PC-9 (cell line): ENCODE results near the gene GNB1. TPM values are rescaled to one million over a fixed set of nuclear protein-coding genes. Genes with fewer than 3 reads are reported as not detected.

Experiments
- BruUV-seq: library from RNA; stranded (reverse); fragments of 400-500 nt; replicated peaks from 2 replicates; lab custom pipeline; 2021; lab: Mats Ljungman, UMichigan
- CTCF ChIA-PET: fragments of 300-600 bp; sonication (Branson Sonifier 250); formaldehyde crosslinking; loops from one replicate; lab custom pipeline; 2022; ENCODE audit warnings: antibody characterized with exemption; lab: Charles Lee
- POLR2A ChIA-PET: fragments of 300-600 bp; sonication (Branson Sonifier 250); formaldehyde crosslinking; loops from one replicate; lab custom pipeline; 2022; ENCODE audit warnings: antibody characterized with exemption; ENCODE audit not compliant: unreplicated experiment; lab: Charles Lee
- DNase-seq, 2 experiments: peaks; one replicate each; pipeline versions ENCODE4 v3.0.0 to v3.0.0-alpha.2; 2015 to 2022; ENCODE audit warnings: mixed read lengths in 1 of 2
- H2AFZ ChIP-seq: fragments of 200-600 bp; sonication (generic); 2 replicates; pipeline ENCODE4 v1.8.1; 2017; ENCODE audit warnings: antibody characterized with exemption
- H3F3A ChIP-seq: fragments of 200-600 bp; sonication (generic); 2 replicates; pipeline ENCODE4 v1.8.1; 2017; ENCODE audit warnings: antibody characterized with exemption, mild to moderate bottlenecking, low read depth; ENCODE audit not compliant: insufficient read depth
- H3K27ac ChIP-seq: fragments of 200-600 bp; sonication (generic); 2 replicates; pipeline ENCODE4 v1.6.1; 2016; ENCODE audit warnings: mixed run types
- H3K27me3 ChIP-seq: fragments of 200-600 bp; sonication (generic); 2 replicates; pipeline ENCODE4 v1.6.1; 2016; ENCODE audit warnings: low read depth, mixed run types; ENCODE audit not compliant: insufficient read depth
- H3K36me3 ChIP-seq: fragments of 200-600 bp; sonication (generic); 2 replicates; pipeline ENCODE4 v1.6.1; 2016; ENCODE audit warnings: low read depth, mixed run types
- H3K4me1 ChIP-seq: fragments of 200-600 bp; sonication (generic); replicated peaks from 2 replicates; pipeline ENCODE4 v1.6.1; 2016; ENCODE audit warnings: mixed run types; ENCODE audit not compliant: insufficient read depth
- H3K4me2 ChIP-seq: fragments of 200-600 bp; sonication (generic); 2 replicates; pipeline ENCODE4 v1.6.1; 2017; ENCODE audit warnings: mixed run types
- H3K4me3 ChIP-seq: fragments of 200-600 bp; sonication (generic); 2 replicates; pipeline ENCODE4 v1.6.1; 2016; ENCODE audit warnings: mixed run types
- H3K79me2 ChIP-seq: fragments of 200-600 bp; sonication (generic); 2 replicates; pipeline ENCODE4 v1.6.1; 2017; ENCODE audit warnings: low read depth, mixed run types
- H3K9me2 ChIP-seq: fragments of 200-600 bp; sonication (generic); 2 replicates; pipeline ENCODE4 v1.8.1; 2017; ENCODE audit warnings: mild to moderate bottlenecking; ENCODE audit not compliant: insufficient read depth
- H3K9me3 ChIP-seq: fragments of 200-600 bp; sonication (generic); 2 replicates; pipeline ENCODE4 v1.8.1; 2016; ENCODE audit warnings: low read depth; ENCODE audit not compliant: insufficient read depth
- H4K20me1 ChIP-seq: fragments of 200-600 bp; sonication (generic); 2 replicates; pipeline ENCODE4 v1.8.1; 2017; ENCODE audit not compliant: insufficient read depth
- CTCF ChIP-seq: fragments of 200-600 bp; sonication (generic); conservative IDR thresholded peaks from 2 replicates; pipeline ENCODE4 v1.6.1; 2017; ENCODE audit warnings: mixed run types, antibody characterized with exemption, mild to moderate bottlenecking, moderate library complexity
- EZH2 ChIP-seq: fragments of 200-600 bp; sonication (generic); IDR thresholded peaks from 2 replicates; pipeline ENCODE4 v1.8.0; 2017; ENCODE audit warnings: antibody characterized with exemption, low read depth
- intact Hi-C: fragments of 100-400 bp; cut with micrococcal nuclease; formaldehyde crosslinking; loops from one replicate; pipeline ENCODE4 v1.10.0; 2022; ENCODE audit not compliant: unreplicated experiment
- total RNA-seq: library from RNA; stranded (reverse); gene quantifications from 2 replicates; pipeline ENCODE4 v1.2.3, GENCODE V29; 2021

GNB1 gene
- total RNA-seq, 1 experiment from 2014 or later, result 286 TPM

- Histone ChIP-seq H3K79me2 (no peaks in the 10 kb centered on the region), H3K36me3 (no peaks in the 10 kb centered on the region), H2AFZ (no peak overlapping the region), H3K9me3 (no peaks in the 10 kb centered on the region), H3K27ac (no peak overlapping the region), H4K20me1 (no peaks in the 10 kb centered on the region), H3F3A (peaks cover 6% of the 10 kb centered on the region; the same call in 1 of the 2 replicates), H3K27me3 (no peaks in the 10 kb centered on the region), H3K4me2 (no peak overlapping the region), H3K9me2 (no peaks in the 10 kb centered on the region), H3K4me3 (no peak overlapping the region), H3K4me1 (peaks cover 9% of the 10 kb centered on the region; the same call in 1 of the 2 replicates)
- no peak for DNase-seq
- POLR2A ChIA-PET, result no interaction called here
- intact Hi-C loops, result no loop called here
- CTCF ChIA-PET, result no interaction called here
- no TSS peak for BruUV-seq
- TF ChIP-seq EZH2, result no peak
- no peak for TF ChIP-seq CTCF
Measured at GRCh38 chr1:1916851-1917251, 26.0 kb upstream of the GNB1 start.

- no peak overlapping the region for H3K27ac ChIP-seq
- intact Hi-C loops, result no loop called here
- no peak overlapping the region for H3K4me3 ChIP-seq
- no peaks in the 10 kb centered on the region for H3K79me2 ChIP-seq
- H3K4me2 ChIP-seq, result no peak overlapping the region
- H3K27me3 ChIP-seq, result no peaks in the 10 kb centered on the region
- no peaks in the 10 kb centered on the region for H3K9me3 ChIP-seq
- no TSS peak for BruUV-seq
- H3F3A ChIP-seq, result peaks cover 6% of the 10 kb centered on the region; the same call in 1 of the 2 replicates
- POLR2A ChIA-PET, result no interaction called here
- H2AFZ ChIP-seq, result no peak overlapping the region
- CTCF ChIA-PET, result no interaction called here
- TF ChIP-seq CTCF (no peak), EZH2 (no peak)
- H3K4me1 ChIP-seq, result peaks cover 9% of the 10 kb centered on the region; the same call in 1 of the 2 replicates
- no peaks in the 10 kb centered on the region for H3K9me2 ChIP-seq
- no peaks in the 10 kb centered on the region for H4K20me1 ChIP-seq
- H3K36me3 ChIP-seq, result no peaks in the 10 kb centered on the region
- DNase-seq, result no peak
Measured at GRCh38 chr1:1915911-1916840, 25.3 kb upstream of the GNB1 start.

- TF ChIP-seq EZH2, result no peak
- no peak for TF ChIP-seq CTCF
- Histone ChIP-seq H3K9me2 (no peaks in the 10 kb centered on the region), H4K20me1 (no peaks in the 10 kb centered on the region), H3K9me3 (no peaks in the 10 kb centered on the region), H3K4me1 (peaks cover 10% of the 10 kb centered on the region; the same call in 1 of the 2 replicates), H3K4me2 (no peak within 1 kb of the TSS), H3K27ac (no peak within 1 kb of the TSS), H3K79me2 (no peaks in the 10 kb centered on the region), H3K27me3 (no peaks in the 10 kb centered on the region), H3K4me3 (no peak within 1 kb of the TSS), H3K36me3 (no peaks in the 10 kb centered on the region), H2AFZ (no peak within 1 kb of the TSS), H3F3A (peaks cover 9% of the 10 kb centered on the region; the same call in 1 of the 2 replicates)
- BruUV-seq, result no TSS peak
- CTCF ChIA-PET, result no interaction called here
- POLR2A ChIA-PET, result no interaction called here
- DNase-seq, result no peak
- intact Hi-C loops, result no loop called here
Measured at GRCh38 chr1:1914971-1915692, 24.2 kb upstream of the GNB1 start, which contains the start of gene CALML6. Gene CALML6 (plus strand): TSS chr1:1915260. CDS start chr1:1915281, 21 bp downstream.
